Stimulated activated naive CD4-positive, alpha-beta T cell (primary cell): Measurements from ENCODE around the gene LARP1.
A peak's percentile ranks its signal among the peaks of the same experiment; 100 is the strongest.
"Not testable (repeated sequence)": the region's sequence is repeated elsewhere in the genome, so short reads cannot be mapped to it uniquely, and the experiment has no call there.

ENCODE experiments used
- DNase-seq, 6 experiments: peaks; one replicate each; lab custom pipeline; 2025; lab: John Stamatoyannopoulos, UW

LARP1 gene

DNA sequence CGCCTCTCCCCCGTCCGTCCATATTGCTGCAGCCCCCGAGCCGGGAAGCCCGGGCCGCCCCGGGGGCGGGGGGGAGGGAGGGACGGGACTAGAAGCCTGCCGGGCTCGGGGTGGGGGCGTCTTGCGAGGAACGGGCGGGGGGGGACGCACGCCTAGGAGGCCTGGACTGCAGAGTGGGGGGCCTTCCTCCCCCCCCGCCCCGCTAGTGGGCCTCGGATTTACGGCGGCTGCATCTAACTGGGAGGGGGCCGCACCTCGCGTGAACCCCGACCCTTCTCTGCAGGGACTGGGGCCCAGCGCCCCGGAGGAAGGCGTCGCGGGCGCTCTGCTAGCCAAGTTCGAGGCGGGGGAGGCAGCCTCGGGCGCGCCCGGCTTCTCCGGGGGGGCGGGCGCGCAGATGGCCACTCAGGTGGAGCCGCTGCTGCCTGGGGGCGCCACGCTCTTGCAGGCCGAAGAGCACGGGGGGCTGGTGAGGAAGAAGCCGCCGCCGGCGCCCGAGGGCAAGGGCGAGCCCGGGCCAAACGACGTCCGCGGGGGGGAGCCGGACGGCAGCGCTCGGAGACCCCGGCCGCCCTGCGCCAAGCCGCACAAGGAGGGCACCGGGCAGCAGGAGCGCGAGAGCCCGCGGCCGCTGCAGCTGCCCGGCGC lies at the start of gene LARP1:
TSS of gene LARP1 (plus strand) at position 17 of the 648 bp plus-strand sequence. CDS start at position 398, 381 bp downstream.
- DNase-seq, result no peak

DNA sequence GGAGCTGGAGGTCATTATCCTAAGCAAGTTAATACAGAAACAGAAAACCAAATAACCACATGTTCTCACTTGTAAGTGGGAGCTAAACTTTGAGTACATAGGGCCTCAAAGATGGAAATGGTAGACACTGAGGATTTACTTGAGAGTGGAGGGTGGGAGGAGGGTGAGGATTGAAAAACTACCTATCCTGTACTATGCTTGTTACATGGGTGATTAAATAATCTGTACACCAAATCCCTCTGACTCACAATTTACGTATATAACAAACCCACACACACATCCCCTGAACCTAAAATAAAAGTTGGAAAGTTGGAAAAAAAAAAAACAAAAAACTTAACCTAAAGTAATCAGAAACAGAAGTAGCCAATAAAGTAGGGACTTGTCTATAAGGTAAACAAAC lies 48.8 kb upstream of the LARP1 start:
- no peak for DNase-seq

DNA sequence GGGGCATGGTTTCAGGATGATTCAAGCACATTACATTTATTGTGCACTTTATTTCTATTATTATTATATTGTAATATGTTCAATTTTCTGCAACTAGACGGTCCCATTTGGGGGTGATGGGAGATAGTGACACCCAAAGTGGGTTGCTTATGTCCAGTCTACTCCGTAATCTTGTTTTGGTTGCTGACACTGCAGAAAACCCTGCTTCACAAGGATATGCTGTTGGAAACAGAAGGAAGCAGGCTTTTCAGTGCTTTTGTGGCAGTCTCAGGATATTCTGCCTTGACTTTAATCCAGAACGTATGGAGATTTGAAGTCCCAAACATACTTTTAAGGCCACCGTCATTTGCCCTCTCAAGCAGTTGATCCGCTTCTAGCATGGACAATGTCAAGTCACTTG lies 47.5 kb upstream of the LARP1 start:
- DNase-seq, result no peak

DNA sequence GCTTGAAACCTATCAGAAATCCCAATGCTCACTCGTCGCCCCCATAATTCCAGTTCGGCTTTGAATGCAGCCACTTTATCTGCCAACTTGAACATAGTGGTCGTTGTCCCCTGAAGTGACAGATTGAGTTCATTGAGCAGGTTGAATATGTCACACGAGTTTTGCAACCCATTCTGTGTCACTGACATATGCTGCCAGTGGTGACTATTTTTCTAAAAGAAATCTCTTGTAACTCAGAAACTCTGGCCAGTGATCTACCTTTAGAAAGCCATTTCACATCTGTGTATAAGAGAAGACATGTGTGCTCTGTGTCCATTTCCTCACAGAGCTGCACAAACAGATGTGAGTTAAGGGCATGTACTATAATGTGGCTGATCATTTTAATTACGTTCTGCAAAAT lies 47.0 kb upstream of the LARP1 start:
- no peak for DNase-seq

DNA sequence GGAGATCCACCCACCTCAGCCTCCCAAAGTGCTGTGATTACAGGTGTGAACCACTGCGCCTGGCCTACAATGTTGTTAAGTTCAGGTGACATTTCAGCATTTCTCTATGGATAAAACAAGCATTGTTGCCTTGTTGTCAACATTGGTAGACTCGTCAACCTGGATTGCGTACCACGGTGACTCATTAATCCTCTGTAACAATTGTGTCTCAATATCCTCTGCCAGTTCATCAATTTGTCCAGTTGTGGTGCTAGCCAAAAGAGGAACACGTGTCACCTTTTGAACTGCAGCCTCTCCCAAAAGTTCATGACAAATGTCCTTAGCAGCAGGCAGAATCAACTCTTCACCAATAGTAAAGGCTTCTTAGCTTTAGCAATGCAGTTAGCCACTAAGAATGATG lies 46.3 kb upstream of the LARP1 start:
- DNase-seq, result no peak

DNA sequence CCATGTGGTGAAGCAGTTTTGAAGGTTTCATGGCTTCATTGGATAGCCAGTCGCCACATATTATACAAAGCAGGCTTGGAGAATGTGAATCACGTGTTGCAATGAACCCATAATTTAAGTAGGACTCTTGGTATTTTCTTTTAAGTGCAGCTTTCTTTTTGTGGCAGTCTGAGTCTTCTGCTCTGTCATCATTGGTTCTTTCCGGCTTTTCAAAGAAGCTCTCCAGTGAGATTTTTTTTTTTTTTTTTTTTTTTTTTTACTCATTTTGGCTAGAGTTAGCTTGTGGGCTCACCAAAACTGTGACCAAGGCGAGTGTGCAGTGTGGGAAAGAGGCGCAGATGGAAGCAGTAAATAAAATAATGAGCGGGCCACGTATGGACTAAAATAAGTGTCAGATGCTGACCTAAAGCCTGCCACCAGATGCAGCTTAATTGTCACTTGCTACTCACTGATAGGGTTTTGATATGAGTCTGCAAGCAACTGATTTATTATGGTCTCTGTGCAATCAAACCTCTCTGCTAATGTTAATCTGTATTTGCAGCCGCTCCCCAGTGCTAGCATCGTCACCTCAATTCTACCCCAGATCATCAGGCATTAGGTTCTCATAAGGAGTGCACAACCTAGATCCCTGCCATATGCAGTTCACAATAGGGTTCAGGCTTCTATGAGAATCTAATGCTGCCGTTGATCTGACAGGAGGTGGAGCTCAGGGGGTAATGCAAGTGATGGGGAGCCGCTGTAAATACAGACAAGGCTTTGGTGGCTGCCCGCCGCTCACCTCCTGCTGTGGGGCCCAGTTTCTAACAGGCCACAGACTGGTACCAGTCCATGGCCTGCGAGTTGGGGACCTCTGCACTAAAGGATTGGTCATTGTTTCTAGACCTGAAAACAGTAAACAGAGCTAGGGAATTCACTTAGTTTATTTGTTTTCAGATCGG lies 45.5 kb upstream of the LARP1 start:
- no peak for DNase-seq

DNA sequence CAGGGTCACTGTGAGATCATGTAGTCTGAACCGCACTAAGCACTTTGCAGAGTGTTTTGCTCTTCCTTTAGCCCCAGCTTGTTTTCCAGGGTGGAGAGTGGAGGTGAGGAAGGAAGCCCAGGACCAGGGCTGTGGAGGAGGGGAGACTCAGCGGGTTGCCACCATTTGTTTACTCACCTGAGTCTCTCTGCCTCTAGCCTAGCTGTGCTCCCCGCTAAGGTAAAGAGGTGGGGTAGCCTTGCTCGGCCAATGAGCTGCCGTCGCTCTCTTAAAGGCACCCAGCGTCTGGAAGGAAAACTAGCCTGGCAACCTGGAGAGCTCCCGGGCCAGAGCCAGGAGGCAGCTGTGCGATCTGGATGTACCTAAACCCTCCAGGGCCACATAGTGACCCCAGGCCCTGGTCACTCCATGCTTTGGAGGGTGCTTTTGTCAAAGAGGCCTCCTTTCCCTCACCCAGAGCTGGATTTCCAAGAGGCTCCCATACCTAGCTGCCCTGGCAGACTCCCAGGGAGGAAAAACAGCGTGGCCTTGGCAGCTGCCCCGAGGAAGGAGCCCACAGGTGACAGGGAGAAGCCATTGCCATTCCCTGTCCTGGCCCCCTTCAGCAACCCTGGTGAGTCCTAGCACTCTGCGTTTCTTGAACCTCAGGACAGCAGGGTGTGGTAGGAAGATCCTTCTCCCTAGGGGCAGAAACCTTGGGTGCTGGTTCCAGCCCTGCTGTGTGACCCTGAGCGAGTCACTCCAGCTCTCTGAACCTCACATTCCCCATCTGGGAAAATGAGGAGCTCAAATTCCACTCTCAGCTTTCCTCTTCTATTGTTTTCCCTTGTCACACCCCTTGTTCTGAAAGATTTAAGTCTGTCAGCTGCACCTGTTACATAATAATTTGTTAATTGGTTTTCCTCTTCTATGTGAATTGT lies 42.4 kb upstream of the LARP1 start:
- no peak for DNase-seq

DNA sequence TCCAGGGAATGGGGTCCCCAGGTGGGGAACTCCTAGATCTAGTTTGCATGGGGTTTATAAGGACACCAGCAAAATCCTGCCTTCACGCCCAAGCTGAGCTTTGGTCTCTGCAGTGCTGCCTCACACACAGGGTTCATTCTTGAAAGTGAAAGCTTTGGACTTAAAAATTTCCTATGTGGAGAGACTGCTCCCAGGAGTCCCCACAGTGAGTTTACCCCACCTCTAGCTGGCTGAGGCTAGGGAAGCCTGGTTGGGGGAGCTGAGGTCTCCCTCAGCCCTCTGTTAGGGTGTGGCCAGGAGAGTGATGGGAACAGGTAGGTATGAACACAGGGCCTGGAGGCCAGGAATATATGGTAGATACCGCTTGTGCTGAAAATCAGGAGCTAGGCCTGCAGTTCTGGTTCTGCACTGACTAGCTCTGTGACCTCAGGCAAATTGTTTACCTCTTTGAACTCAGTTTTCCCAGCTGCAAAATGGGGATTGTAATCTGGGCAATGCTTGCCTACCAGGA lies 41.5 kb upstream of the LARP1 start:
- DNase-seq, result no peak

DNA sequence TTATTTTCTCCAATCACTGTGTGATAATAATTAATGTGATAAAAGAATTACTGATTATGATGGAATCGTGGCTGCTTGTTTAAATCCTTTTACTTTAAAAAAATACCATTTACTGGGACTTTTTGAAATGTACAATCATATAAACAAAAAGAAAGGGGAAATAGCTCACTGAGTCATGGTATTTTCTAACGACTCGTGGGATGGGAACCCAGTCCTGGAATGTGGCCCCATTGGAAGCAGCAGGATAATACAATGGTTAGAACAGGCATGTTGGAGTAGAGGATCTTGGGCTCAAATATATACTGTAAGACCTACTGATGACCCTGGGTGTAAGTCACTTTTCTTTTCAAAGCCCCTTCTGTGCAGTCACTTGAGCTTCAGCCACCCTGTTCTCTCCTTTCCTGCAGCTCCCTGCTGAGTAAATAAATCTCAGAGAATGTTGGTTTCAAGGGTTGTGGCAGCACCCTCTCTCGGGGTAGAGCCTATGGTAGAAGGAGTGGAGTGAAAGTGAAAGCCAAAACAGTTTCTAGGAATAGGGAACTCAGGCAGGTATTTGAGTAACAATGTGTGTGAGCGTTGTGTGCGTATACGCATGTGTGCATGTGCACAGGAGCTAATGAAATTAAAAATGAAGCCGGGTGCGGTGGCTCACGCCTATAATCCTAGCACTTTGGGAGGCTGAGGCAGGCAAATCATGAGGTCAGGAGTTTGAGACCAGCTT lies 40.8 kb upstream of the LARP1 start:
- DNase-seq, result peak in 1 of 6 experiments; percentile 10

DNA sequence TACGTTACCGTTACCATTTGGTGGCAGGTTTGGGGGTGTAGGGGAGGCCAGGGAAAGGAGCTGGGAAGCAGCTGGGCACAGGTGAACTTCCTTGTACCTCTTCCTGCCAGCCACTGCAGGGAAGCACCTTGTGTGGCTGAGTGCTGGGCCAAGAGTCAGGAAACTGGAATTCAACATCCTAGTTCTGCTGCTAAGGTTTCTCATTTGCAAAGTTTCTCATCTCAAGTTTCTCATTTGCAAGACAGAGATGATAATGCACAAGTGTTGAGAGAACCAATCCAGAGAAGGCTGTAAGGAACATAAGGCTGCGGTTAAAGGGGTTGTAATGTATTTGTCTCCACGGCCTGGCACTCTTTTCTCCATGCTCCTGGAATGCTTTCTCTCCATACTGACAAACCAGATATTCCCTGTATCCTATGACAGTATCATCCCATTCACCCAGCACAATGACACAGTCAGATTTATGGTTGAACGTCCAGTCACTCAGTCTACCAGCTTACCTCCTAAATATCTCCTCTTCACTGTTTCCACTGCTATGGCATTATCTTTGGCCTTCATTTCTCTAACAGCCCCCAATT lies 33.6 kb upstream of the LARP1 start:
- no peak for DNase-seq

DNA sequence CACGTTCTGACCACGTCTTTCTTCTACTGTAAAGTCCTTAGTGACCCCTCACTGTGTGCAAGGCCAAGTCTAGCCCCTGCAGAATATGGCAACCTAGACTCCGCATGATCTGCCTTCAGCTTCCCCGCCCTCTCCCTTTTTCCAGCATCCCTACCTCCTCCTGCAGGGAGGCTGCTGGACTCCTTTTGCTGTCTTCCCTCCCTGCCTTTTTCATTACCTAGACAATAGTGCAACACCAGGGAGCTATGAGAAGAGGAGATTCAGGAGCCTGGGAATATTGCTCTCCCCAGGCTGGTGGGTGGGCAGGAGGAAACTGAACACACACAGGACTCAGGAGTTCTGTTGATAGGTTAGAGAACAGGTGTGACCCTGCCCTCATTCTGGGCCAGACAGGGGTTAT lies 33.1 kb upstream of the LARP1 start:
- DNase-seq, result no peak

DNA sequence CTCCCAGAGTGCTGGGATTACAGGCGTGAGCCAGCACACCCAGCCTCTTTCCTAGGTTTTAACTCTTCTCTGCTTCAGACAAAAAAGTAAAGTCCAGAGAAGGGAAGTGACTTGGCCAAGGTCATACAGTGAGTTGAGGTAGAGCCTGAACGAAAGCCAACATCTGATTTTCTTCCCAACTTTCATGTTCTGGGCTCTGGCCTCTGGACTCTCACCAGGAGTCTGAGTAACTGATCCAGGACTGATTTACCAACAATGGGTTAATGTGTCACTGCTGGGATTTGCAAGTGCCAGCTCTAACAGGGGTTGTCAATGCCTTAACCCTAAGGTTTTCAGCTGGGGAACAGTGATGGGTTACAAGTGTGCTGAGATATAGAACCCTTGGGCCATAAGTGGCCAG lies 32.2 kb upstream of the LARP1 start:
- DNase-seq, result no peak

DNA sequence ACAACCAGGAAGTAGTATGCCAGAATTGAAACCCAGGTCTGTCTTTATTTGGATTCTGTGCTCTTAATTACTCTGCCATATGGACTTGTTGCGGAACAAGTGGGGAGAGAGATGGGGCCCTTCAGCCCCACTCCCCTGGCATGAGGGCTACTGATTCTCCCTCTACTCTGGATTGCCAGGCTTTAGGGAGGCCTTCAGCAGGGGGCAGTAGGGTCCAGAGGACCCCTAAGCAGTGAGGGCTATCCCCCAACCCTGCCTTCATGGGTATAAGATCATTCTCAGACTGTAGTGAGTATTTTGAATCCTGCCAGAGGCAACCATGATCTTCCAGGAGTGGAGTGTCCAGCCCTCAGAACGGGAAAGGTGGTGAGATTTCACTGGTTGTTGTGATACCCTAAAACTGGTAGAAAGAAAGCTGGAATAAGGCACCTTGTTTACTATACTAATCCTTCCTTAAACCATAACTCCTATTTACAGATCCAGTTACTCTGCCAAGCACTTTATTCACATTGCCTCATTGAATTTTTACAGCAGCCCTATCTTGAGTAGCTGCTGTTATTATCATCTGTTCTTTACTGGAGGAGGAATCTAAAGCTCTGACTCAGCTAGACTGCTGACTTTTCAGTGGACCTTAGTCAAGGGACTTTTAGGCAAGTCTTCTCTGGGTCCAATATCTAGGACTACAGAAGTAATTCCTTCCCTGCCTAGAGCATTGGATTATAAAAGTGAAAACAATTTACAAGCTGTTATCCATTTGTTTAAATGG lies 31.3 kb upstream of the LARP1 start:
- no peak for DNase-seq

DNA sequence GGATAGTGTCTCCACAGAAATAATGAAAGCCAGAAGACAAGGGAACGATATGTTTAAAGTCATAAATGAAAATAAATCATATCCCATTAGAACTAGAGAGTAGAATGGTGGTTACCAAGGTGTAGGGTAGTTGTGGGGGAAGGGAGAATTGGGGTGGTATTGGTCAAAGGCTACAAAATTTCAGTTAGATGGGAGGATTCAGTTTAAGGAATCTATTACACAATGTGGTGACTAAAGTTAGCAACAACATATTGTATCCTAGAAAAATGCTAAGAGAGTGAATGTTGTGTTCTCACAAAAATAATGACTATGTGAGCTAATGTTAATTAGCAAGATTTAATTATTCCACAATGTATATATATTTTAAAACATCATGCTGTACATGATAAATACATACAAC lies 27.8 kb upstream of the LARP1 start:
- no peak for DNase-seq

DNA sequence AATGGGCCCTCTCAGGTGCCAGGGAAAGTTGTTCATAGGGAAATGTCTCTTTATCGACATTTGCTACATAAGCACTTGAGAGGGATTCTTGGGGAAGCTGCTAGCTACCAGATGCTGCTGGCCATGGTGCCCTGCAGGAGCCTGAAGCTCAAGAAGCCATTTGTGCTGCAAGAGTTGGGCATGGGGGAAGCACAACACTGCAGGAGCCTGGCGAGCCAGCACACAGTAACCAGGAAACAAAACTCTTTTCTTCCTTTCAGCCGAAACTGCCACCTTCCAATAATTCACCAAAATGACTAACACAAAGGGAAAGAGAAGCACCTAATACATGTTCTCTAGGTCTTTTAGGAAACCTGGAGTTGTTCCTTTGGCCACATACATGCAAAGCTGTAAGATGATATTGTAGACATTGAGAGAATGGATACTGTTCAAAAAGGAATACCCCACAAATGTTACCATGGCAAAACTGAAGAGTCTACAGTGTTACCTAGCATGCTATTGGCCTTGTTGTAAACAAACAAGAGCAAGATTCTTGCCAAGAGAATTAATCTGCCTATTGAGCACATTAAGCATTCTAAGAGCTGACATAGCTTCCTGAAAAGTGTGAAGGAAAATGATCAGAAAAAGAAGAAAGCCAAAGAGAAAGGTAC lies 26.1 kb upstream of the LARP1 start:
- DNase-seq, result no peak

DNA sequence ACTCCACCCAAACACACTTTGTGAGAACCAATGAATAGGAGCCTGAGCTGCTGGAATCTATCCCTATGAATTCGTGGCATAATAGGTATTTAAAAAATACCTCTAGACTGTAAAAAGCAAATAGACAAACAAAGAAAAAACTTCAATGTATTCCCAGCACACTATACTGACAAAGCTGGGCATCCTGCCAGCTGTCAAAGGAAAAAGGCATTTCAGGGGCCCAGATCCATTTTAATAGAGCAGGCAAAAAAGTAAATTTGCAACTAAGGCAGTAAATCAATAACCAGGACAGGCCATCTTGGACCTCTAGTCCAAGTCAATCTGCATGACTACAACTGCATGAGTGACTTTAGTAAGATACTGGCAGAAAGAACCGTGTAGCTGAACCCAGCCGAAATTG lies 25.6 kb upstream of the LARP1 start:
- DNase-seq, result no peak

DNA sequence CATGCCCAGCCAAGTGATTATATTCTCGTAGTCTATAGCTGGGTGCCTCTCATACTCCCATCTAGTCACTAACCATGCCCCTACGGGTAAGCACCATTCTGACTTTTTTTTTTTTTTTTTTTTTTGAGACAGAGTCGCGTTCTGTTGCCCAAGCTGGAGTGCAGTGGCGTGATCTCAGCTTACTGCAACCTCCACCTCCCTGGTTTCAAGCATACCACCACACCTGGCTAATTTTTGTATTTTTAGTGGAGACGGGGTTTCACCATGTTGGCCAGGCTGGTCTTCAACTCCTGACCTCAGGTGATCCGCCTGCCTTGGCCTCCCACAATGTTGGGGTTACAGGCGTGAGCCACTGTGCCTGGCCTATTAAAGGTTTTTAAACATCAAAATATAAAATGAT lies 24.4 kb upstream of the LARP1 start:
- not testable (repeated sequence) for DNase-seq

DNA sequence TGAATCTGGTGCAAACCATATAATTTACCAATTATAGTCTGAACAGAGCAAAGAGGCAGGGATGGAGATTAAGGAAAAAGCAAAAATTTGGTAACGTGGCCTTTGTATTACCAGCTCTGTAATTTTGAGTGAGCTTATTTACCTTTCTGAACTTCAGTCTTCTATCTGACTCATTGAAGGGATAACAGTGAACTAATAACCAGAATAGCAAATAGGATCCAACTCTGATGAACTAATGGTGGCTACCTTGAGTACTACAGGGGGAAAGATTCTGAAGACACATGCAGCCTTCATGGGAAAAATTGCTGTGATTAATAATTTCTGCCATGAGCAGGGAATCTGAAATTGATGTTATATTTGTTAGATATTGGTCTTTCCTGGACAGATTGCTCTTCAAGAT lies 23.0 kb upstream of the LARP1 start:
- no peak for DNase-seq

DNA sequence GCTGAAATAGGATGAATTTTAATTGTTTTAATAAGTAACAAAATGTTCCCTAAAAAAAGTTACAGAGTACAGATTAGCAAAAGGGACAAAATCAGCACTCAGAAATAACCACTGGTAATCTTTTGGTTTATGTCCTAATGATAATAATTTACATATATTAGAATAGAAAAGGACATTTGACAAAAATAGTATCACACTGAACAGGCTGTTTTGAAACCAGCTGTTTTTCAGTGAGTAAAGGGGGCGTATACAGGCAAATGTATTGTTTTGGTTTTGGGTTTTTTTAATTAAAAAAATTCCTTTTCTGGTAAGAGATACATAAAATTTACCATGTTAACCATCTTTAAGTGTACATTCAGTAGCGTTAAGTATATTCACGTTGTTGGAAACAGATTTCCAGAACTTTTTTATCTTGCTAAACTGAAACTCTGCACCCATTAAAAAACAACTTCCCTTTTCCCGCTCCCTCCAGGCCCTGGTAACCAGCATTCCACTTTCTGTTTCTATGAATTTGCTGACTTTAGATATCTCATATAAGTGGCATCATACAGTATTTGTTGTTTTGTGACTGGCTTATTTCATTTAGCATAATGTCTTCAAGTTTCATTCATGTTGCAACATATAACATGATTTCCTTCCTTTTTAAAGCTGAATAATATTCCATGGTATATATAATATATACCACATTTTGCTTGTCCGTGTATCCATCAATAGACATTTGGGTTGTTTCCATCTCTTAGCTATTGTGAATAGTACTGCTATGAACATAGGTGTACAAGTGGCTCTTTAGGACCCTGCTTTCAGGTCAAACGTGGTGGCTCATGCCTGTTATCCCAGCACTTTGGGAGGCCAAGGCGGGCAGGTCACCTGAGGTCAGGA lies 20.6 kb upstream of the LARP1 start:
- DNase-seq, result no peak
